GM12875 (cell line): Measurements from ENCODE around the gene ZBED6.
A peak's percentile ranks its signal among the peaks of the same experiment; 100 is the strongest.
"Not testable (repeated sequence)": the region's sequence is repeated elsewhere in the genome, so short reads cannot be mapped to it uniquely, and the experiment has no call there.

ENCODE experiments used
- H3K4me3 ChIP-seq: one replicate; pipeline ENCODE4 v1.5.1; 2011; ENCODE audit warnings: low read depth, low read length, control low read depth
- TF ChIP-seq, protein P1 (sequence below): IDR thresholded peaks from 2 replicates; pipeline ENCODE4 v1.5.1; 2011; ENCODE audit warnings: low read depth, mild to moderate bottlenecking, control low read depth, inconsistent platforms, low read length, moderate library complexity, borderline replicate concordance; ENCODE audit not compliant: insufficient read depth

Gene ZBED6

DNA sequence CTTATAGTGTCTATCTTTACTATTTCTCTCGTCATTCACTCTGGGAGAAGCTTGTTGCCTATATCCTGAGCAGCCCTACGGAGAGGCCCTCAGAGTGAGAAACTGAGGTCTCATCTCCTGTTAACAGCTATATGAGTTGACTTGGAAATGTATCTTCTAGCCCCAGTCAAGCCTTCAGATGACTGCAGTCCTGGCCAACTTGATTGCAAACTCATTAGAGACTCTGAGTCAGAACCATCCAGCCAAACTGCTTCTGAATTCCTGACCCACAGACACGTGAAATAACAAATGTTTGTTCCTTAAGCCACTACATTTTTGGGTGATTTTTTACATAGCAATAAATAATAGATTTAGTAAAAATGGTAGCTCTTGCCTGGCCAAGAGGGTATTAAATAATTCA, 3.9 kb upstream of the ZBED6 start:
- TF ChIP-seq, protein P1, sequence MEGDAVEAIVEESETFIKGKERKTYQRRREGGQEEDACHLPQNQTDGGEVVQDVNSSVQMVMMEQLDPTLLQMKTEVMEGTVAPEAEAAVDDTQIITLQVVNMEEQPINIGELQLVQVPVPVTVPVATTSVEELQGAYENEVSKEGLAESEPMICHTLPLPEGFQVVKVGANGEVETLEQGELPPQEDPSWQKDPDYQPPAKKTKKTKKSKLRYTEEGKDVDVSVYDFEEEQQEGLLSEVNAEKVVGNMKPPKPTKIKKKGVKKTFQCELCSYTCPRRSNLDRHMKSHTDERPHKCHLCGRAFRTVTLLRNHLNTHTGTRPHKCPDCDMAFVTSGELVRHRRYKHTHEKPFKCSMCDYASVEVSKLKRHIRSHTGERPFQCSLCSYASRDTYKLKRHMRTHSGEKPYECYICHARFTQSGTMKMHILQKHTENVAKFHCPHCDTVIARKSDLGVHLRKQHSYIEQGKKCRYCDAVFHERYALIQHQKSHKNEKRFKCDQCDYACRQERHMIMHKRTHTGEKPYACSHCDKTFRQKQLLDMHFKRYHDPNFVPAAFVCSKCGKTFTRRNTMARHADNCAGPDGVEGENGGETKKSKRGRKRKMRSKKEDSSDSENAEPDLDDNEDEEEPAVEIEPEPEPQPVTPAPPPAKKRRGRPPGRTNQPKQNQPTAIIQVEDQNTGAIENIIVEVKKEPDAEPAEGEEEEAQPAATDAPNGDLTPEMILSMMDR: no peak
- H3K4me3 ChIP-seq: no peak overlapping the region

DNA sequence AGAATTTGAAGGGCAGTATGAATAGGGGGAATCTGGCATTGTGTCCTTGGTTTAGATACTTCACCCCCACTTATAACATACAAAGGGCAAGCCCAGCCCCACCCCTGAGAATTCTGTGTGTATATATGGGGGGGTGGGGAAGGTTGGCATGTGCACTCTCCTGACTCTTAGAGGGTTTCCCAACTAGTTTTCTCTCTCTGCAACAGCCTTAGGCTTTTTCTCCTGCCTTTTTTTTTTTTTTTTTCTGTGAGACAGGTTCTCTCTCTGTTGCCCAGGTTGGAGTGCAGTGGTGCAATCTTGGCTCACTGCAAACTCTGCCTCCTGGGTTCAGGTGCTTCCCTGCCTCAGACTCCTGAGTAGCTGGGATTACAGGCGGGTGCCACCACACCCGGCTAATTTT, 2.9 kb upstream of the ZBED6 start:
- TF ChIP-seq, protein P1: no peak
- H3K4me3 ChIP-seq: no peak overlapping the region

DNA sequence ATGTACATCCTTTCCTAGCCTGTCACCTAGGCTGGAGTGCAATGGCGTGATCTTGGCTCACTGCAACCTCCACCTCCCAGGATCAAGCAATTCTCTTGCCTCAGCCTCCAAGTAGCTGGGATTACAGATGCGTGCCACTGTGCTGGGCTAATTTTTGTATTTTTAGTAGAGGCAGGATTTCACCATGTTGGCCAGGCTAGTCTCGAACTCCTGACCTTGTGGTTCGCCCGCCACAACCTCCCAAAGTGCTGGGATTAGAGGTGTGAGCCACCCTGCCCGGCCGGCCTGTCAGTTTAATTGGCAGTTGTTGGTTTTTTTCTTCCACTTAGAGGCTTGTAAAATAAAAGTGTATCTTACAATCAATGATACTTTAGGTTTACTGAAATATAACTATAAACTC, 1.9 kb upstream of the ZBED6 start:
- not testable (repeated sequence) for H3K4me3 ChIP-seq

DNA sequence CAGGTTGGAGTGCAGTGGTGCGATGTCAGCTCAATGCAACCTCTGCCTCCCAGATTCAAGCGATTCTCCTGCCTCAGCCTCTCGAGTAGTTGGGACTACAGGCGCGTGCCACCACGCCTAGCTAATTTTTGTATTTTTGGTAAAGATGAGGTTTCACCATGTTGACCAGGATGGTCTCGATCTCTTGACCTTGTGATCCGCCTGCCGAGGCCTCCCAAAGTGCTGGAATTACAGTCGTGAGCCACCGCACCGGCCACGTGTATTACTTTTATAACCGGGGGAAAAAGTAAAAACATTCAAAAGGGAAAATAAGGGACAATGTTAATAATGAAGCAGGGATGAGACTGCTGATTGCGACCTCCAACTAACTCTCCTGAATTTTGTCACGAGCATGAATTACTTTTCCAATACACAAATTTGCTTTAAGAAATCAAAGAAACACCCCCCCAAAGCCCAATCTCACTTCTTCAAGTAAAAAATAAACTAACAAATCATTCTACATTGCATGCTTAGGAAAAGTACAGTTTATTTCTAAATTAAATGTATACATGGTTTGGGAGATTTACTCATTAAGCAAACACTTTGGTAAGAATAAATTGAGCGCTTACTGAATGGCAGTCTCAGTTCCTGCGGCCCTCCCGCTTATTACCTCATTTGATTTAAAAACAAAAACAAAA, 521 bp upstream of the ZBED6 start:
- H3K4me3 ChIP-seq: no peak overlapping the region
- TF ChIP-seq, protein P1: no peak

DNA sequence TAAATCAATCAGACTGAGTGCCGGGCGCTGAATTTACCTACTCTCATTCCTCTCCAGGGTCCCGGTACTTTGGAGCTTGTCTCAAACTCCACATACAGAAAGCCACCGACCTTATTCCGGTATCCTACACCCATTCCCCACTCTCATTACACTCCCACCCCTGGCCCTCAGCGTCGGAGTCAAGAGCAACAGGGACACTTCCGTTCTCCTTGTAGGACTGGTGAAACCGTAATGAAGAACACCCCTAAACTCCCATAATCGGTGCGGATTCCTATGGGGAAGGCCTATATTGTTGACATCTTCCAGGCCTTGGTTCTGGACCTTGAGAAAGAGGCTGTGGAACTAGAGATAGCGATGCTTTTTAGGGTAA, 798 bp downstream of the ZBED6 start:
- peak overlapping the region; percentile 90 for H3K4me3 ChIP-seq
- TF ChIP-seq, protein P1: no peak

DNA sequence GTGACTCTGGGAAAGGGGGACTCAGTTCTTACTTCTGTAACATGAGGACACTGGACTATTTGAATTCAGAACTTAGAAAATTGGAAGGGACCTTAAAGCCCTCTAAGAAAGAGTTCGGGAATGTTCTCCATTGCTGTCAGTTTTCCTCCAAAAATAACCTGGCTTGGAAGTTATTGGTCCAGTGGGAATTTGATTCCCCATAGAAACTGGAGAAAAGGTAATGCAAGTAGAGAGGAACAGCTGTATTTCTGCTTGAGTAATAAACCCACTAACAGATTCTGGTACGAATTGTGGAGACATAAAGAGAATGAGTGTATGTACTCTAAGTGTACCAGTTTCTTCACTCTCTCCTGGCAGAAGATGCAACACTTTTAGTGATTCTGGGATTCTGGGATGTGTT, 1.8 kb downstream of the ZBED6 start:
- TF ChIP-seq, protein P1: no peak
- H3K4me3 ChIP-seq: no peak overlapping the region

DNA sequence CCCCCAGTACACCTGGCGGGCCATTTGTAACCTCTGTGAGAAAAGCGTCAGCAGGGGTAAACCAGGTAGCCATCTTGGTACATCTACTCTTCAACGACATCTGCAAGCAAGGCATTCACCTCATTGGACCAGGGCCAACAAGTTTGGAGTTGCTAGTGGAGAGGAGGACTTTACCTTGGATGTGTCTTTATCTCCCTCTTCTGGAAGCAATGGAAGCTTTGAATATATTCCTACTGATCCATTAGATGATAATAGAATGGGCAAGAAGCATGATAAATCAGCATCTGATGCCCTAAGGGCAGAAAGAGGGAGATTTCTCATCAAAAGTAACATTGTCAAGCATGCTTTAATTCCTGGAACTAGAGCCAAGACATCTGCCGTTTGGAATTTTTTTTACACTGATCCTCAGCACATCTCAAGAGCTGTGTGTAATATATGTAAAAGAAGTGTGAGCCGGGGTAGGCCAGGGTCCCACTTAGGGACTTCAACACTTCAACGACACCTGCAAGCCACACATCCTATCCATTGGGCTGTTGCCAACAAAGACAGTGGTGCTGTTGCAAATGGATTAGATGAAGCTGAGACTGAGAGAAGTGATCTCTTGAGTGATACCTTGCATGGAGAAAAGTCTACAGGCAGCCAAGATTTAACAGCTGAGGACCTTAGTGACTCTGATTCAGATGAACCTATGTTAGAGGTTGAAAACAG, 2.7 kb downstream of the ZBED6 start:
- TF ChIP-seq, protein P1: no peak

DNA sequence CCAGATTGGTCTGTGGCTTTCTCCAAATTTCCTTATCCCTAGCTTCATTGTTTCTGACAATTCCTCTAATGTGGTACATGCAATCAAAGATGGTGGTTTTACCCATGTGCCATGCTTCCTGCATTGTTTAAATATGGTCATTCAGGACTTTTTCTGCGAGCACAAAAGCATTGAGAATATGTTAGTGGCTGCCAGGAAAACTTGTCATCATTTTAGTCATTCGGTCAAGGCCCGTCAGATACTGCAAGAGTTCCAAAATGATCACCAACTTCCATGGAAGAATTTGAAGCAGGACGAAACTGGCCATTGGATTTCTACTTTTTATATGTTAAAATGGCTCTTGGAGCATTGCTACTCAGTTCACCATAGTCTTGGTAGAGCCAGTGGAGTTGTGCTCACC, 3.7 kb downstream of the ZBED6 start:
- TF ChIP-seq, protein P1: no peak

More for the DNA sequence above, 2.7 kb downstream of the ZBED6 start:
- H3K4me3 ChIP-seq: no peak overlapping the region

More for the DNA sequence above, 3.7 kb downstream of the ZBED6 start:
- no peak overlapping the region for H3K4me3 ChIP-seq
